ENCODE results near the gene AGPAT2. TPM values are rescaled to one million over a fixed set of nuclear protein-coding genes. Genes with fewer than 3 reads are reported as not detected.

Gene AGPAT2
- total and polyA plus RNA-seq, 2 experiments from 2014 or later = 31.8 to 44.7 TPM

GRCh38 chr9:136694872-136695247 lies 7.6 kb upstream of the AGPAT2 start:
- Histone ChIP-seq H3K27ac (ENCODE audit: low read depth) (no peak overlapping the region), H2AFZ (no peak overlapping the region), H3K79me2 (replicated peaks; ENCODE audit: insufficient read depth) (no peaks in the 10 kb centered on the region), H3K27me3 (ENCODE audit: insufficient read depth) (no peaks in the 10 kb centered on the region), H3K36me3 (ENCODE audit: insufficient read depth) (no peaks in the 10 kb centered on the region), H3K4me1 (ENCODE audit: insufficient read depth) (no peaks in the 10 kb centered on the region; the same call in 1 of the 2 replicates), H3F3A (replicated peaks; ENCODE audit: low read depth) (no peaks in the 10 kb centered on the region), H3K4me3 (no peak overlapping the region), H4K20me1 (replicated peaks; ENCODE audit: insufficient read depth) (no peaks in the 10 kb centered on the region), H3K4me2 (no peak overlapping the region), H3K9me2 (ENCODE audit: insufficient read depth) (no peaks in the 10 kb centered on the region)
- ATAC-seq = no peak
- Mint-ChIP-seq H3K27me3 (ENCODE audit: insufficient read depth, low read depth, poor library complexity) (peaks cover 12% of the 10 kb centered on the region), H3K27ac (no peak overlapping the region), H3K4me3 (no peak overlapping the region), H3K9me3 (no peaks in the 10 kb centered on the region), H3K36me3 (ENCODE audit: low read depth) (no peaks in the 10 kb centered on the region), H3K4me1 (peaks cover 8% of the 10 kb centered on the region)
- DNase-seq (ENCODE audit: low spot score) = no peak
- TF ChIP-seq POLR2AphosphoS5 (IDR thresholded peaks at IDR 0.05; ENCODE audit: low read depth) (no peak), EZH2 (IDR thresholded peaks at IDR 0.05; ENCODE audit: low read depth, unreplicated experiment) (no peak), NANOG (IDR thresholded peaks at IDR 0.05; ENCODE audit: borderline replicate concordance) (no peak), REST (IDR thresholded peaks at IDR 0.05; ENCODE audit: unreplicated experiment) (no peak), CREB1 (CRISPR knock-in tag; IDR thresholded peaks at IDR 0.05; ENCODE audit: low read depth) (no peak)
- TF ChIP-seq, protein P1, sequence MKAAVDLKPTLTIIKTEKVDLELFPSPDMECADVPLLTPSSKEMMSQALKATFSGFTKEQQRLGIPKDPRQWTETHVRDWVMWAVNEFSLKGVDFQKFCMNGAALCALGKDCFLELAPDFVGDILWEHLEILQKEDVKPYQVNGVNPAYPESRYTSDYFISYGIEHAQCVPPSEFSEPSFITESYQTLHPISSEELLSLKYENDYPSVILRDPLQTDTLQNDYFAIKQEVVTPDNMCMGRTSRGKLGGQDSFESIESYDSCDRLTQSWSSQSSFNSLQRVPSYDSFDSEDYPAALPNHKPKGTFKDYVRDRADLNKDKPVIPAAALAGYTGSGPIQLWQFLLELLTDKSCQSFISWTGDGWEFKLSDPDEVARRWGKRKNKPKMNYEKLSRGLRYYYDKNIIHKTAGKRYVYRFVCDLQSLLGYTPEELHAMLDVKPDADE (IDR thresholded peaks at IDR 0.05) = no peak

DNA sequence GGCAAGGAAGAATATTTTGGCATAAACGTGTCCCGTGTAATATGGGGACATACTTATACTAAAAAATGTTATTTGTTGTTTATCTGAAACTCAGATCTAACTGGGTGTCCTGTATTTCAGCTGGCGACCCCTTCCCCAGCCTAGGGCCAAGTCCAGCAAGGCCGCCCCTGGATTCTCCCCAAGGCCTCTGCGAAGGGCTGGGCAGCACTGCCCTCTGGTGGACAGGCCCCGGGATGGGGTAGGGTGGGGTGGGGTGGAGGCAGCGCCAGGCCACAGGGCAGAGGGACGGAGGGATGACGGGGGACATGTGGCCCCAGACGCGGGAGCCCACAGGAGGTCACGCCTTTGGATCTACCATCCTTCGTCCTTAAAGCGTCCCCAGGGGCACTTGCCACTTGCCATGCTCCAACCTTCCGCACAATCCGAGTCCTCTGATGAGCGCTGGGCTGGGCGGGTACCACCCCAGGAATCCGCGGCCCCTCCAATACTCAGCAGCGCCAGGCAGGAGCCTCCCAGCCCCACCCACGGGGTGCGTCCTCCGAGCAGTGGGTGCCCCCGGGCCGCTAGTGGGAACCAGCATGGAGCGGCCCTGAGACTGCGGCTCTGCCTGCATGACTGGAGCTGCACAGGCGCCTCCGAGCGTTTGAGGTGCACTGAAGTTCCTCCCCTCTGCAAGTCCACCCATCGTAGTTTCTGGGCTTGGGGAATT lies 7.1 kb upstream of the AGPAT2 start:
- ATAC-seq = peak; percentile 82
- H3K4me3 Mint-ChIP-seq = no peak overlapping the region

More for the DNA sequence above, 7.1 kb upstream of the AGPAT2 start:
- Histone ChIP-seq H3K4me2 (no peak overlapping the region), H3K79me2 (replicated peaks; ENCODE audit: insufficient read depth) (no peaks in the 10 kb centered on the region), H3K27me3 (ENCODE audit: insufficient read depth) (no peaks in the 10 kb centered on the region), H3K4me1 (ENCODE audit: insufficient read depth) (no peaks in the 10 kb centered on the region; the same call in 1 of the 2 replicates), H3K4me3 (peak overlapping the region; percentile 28; the same call in 1 of the 2 replicates), H2AFZ (0 out of 2 replicates have a peak overlapping the region, but pooled peaks have one; percentile 72), H3K9me2 (ENCODE audit: insufficient read depth) (no peaks in the 10 kb centered on the region), H4K20me1 (replicated peaks; ENCODE audit: insufficient read depth) (no peaks in the 10 kb centered on the region), H3K27ac (ENCODE audit: low read depth) (no peak overlapping the region), H3F3A (replicated peaks; ENCODE audit: low read depth) (0 out of 2 replicates have a peak, but pooled peaks cover under 1% of the 10 kb centered on the region), H3K36me3 (ENCODE audit: insufficient read depth) (no peaks in the 10 kb centered on the region)
- Mint-ChIP-seq H3K4me1 (peaks cover 8% of the 10 kb centered on the region), H3K9me3 (no peaks in the 10 kb centered on the region), H3K27me3 (ENCODE audit: insufficient read depth, low read depth, poor library complexity) (peaks cover 17% of the 10 kb centered on the region), H3K36me3 (ENCODE audit: low read depth) (no peaks in the 10 kb centered on the region), H3K27ac (no peak overlapping the region)
- peak; percentile 85 for DNase-seq (ENCODE audit: low spot score)
- TF ChIP-seq, protein P2, sequence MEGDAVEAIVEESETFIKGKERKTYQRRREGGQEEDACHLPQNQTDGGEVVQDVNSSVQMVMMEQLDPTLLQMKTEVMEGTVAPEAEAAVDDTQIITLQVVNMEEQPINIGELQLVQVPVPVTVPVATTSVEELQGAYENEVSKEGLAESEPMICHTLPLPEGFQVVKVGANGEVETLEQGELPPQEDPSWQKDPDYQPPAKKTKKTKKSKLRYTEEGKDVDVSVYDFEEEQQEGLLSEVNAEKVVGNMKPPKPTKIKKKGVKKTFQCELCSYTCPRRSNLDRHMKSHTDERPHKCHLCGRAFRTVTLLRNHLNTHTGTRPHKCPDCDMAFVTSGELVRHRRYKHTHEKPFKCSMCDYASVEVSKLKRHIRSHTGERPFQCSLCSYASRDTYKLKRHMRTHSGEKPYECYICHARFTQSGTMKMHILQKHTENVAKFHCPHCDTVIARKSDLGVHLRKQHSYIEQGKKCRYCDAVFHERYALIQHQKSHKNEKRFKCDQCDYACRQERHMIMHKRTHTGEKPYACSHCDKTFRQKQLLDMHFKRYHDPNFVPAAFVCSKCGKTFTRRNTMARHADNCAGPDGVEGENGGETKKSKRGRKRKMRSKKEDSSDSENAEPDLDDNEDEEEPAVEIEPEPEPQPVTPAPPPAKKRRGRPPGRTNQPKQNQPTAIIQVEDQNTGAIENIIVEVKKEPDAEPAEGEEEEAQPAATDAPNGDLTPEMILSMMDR (conservative IDR thresholded peaks at IDR 0.05; ENCODE audit: low read depth in 2 of 2) = peak; percentile 65 to 96
- TF ChIP-seq ZNF331 (CRISPR knock-in tag; IDR thresholded peaks at IDR 0.05; ENCODE audit: low read depth) = no peak
